ENCODE measurements around the gene LAPTM5.

DNA sequence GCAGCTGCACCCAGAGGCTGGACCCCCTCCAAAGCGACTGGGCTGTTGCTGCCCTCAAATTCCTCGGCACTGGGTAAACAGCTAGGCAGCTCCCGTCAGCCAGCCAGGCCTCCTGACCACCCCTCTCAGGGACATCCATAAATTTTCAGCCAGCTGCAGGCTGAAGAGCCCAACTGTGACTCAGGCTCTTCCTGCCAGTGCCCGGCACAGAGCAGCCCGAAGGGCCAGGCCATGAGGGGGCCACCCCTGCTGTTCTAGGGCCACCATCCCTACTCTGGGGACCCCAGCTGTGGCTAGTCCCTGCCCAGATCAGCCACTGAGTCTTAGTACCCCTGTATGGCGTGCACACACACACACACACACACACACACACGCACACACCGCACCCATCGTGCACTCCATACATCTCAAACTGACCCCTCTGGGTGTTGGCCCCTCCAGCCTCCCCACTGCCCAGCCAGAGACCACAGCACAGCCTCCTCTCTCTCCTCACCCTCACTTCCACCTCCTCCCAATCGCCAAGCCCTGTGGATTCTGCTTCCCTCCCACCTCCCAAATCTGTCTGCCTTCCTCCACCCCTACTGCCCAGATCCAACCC lies 6.2 kb upstream of the LAPTM5 start:
- TF ChIP-seq PKNOX1 (IDR thresholded peaks at IDR 0.05) (no peak), ELF4 (IDR thresholded peaks at IDR 0.05) (no peak), NFRKB (IDR thresholded peaks at IDR 0.05) (no peak), SP1 (IDR thresholded peaks at IDR 0.05) (no peak)

Measured in HEK293T (cell line).